ENCODE results near the gene GRIN2C. TPM values are rescaled to one million over a fixed set of nuclear protein-coding genes. Genes with fewer than 3 reads are reported as not detected.

Gene GRIN2C
- polyA plus RNA-seq, 1 donor, result 0.18 TPM

DNA sequence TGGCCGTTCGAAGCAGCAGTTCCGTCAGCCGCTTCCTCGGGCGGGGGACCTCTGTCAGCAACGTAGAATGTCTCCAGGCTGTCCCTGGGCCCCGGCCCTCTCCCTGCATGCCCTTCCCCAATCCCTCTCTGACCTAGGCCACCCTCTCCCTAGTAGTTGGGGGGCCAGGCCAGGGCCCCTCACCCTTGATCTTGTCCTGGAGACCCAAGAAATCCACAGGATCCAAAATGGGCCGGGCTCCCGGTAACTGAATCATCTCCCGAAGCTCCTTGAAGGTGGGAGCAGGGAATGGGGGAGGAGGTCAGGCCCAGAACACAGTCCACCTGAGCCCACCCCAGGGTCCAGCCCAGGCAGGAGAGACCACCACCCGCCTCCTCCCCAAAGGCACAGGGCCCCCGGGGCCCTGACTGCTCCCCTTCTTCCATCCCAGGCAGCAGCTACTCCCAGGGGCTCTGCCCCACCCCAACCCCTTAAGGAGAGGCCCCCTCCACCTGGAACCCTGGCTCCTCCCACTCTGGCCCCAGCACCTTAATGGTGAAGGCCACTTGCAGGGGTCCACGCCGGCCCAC lies 4.7 kb upstream of the GRIN2C start:
- no peak for DNase-seq

DNA sequence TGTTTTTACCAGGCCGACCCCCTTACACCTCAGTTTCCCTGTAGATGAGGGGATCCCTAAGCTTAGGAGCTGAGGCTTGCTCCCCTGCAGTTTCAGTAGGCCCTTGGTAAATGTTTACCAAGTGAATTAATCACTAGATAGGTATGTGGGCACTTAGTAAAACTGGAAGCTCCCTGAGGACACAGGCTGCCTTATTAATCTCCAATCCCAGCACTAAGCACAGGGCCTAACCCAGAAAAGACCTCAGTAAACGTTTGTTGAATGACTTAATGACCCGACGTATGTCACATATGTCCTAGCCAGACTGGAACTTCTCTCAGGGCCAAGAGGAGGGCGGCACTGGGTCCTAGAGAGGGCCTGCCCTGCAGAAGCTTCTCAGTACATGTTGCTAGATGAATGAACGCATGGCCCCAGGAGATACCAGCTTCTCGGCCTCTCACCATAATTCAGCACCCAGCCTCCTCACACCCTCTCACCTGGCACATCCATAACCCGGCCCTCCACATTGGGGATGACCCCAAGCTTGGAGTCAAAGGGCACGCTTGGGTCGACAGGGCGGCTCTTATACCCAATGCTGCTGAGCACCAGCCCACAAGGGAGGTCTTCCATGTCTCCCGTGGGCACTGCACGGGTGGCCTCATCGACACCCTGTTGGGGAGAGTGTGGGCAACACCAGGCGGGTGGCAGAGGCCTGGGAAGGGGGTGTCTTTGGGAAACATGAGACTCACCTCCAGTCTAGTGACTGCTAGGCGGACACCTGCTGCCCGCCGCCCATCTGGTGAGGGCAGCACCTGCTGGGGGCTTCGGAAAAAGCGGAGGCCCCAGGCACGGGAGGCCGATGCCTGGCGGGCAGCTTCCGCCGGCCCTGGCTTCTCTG lies 4.0 kb upstream of the GRIN2C start:
- no peak for DNase-seq

DNA sequence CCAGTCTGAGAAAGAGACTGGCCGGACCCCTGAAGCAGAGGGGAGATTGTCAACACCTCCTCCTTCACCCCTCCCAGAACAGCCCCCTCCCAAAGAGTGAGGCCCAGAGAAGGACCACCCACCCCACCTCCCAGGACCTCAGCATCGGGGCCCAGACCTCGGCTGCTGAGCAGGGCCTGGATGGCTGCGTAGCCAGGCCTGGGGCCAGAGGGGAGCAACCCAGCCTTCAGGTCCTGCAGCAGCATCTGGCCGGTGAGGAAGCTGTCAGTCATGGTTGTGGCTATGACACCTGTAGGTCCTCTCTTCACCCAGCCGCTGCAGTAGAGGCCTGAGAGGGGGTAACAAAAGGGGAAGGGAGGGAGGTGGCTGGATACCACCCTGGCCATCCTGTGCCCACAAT lies 3.2 kb upstream of the GRIN2C start:
- DNase-seq, result no peak

DNA sequence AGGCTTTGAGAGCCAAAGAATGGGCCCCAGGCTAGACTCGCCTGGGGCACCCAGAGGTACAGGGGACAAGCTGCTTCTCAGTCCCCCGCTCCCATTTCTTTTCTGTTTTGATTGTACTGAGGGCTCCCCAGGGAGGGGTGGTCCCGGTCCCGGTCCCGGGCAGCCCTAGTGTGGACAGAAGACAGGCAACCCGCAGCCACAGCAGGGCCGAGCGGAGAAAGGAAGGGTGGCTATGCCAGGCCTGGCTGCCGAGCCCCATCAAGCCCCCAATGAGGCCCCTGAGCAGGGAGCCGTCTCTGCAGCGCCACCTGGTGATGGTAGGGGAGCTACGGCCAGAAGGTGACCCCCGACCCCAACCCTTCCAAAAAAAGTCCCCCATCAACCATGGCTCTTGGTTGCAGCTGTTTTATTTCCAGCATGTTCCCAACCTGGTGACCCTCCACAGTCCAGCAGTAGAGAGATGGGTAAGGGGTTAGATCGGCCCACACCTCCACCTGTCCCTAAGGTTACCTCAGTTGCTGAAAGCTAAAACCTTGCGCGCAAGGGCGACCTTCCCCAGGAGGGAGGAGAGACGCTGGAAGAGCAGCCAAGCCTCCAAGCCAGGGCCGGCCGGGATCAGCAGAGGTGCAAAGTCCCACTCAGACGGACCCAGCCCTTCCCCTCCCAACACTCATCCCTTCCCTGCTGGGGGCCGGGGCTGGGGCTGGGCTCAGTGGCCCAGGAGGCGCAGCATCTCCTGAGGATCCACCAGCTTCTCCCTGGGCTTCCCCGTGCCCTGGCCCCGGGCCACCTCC lies 2.6 kb upstream of the GRIN2C start:
- peak; percentile 71 for DNase-seq

DNA sequence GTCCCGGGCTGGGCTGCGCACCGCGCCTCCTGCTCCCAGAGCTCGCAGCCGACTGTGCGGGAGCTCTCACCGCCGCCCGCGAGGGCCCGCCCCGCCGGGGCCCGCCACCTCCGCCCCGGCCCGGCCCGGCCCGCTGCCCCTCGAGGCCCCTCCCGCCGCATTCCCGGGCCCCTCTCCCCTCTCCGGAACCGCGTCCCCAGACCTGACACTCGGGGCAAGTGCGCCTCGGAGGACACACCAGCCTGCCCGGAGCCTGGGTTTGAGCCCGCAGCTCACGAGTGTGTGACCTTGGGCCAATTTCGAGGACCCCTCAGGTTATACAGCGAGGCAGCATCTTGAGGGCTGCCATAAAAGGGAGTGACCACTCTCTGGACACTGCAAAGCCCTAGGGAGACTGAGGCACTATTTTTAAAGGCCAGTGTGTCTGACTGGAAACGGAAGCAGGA lies 2.0 kb upstream of the GRIN2C start:
- no peak for DNase-seq

DNA sequence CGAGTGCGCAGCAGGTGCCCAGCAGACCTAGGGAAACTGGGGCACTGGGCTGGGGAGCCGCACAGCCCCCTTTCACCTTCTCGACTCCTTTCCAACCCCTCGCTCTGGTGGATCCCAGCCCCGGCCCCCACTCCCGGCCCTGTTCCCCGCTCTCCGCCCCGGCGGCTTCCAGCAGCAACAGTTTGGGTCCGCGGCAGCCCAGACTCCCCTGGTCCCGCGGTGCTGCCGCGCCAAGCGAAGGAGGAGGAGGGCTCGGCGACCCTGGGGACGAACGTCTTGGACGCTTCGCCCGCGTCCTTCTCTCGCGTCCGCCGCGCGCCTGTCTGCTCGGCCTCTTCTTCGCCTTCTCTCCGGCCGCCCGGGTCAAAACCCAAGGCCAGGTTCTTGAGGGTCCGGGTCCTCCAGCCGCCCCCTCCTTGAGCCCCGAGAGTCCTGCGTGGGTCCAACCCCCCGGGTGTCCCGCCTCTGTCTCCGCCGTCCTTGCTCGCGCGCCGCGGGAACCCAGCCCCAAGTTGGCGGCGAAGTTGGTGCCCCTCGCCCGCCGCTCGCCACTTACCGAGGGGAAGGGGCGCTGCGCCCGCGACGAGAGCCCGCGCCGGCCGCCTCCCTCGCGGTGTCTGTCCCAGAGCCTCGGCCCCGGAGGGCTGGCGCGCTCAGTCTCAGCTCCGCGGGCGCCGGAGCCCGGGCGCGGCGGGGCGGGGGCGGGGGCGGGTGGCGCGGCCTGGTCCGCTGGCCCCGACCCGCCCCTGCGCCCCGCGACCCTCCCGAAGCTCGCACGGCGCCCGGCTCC lies 1.4 kb upstream of the GRIN2C start:
- no peak for DNase-seq

DNA sequence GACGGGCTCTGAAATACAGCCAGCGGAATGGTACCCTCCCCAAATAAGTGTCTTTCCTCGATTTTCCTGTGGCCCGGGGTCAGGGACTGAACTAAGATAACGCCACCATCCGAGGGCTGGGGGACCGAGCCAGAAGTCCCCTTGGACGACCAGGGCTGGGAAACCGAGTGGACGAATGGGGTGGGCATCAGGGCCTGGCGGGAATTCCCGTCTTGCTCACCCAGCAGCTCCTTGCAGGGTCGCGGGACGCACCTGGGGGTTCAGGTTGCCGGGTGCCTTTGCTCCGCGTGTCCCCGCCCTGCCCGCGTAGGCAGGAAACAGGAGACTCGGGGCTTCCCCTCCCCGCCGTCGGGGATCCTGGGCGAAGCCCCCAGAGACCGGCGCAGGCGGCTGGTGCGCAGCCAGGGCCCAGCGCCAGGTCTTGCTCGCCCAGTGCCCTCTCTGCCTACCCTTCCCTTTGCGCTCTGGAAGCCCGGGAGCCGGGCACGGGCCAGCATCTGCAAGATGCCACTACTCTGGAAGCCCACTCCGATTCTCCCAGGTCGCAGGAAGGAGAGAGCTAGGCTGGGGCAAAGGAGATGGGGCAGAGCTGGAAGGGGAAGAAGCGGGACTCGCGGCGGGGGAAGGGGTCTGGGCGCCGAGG lies 665 bp upstream of the GRIN2C start:
- no peak for DNase-seq

DNA sequence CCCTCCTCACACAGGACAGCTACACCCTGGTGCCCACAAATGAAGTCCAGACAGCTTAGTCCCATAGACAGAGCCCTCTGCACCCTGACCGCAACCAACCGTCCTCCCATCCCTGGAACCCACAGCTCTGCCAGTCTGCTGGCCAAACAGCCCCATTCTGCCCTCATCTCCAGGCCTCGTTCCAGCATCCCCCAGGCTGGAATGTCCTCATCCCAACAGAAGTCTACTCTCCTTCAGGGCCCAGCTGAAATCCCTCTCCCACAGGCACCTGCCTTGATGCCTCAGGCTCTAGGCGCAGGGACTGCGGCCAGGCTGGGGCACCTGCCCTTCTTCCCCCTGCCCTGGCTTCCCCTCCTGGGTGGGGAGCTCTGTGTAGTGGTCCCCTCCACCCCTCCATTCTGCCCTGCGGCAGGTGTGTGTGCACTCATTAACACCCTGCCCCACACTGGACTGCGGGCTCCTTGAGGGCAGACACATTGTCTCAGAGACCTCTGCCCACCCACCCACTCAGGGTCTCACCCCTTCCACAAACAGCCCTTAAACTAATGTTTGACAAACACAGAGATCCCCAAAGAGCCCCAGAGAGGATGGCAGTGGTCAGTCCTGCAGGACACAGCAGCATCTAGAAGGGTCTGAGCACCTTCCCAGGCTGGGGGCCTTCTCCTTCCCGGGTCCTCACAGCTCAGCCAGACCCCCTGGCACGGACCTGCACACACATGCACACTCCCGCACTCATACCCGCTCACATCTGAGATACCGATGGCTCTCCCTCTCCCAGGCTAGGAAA lies 820 bp downstream of the GRIN2C start:
- DNase-seq, result no peak

DNA sequence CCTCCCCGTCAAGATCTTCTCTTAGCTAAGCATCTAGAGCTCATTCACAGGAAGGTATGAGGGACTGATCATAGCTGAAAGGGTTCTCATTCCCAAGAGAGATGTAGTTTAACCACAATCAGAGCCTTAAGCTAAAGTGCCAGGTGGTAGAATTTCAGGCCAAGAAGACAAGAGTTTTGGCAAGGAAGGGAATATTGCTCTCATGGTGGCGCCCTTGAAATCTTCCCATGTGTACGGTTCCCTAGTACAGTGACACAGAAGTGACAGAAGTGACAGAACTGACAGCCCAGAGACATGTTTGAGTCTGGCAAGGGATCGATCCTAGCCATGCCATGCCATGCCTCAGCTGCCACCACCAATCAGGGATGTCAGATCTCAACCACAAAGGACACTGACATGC lies 2.5 kb downstream of the GRIN2C start:
- DNase-seq, result no peak

DNA sequence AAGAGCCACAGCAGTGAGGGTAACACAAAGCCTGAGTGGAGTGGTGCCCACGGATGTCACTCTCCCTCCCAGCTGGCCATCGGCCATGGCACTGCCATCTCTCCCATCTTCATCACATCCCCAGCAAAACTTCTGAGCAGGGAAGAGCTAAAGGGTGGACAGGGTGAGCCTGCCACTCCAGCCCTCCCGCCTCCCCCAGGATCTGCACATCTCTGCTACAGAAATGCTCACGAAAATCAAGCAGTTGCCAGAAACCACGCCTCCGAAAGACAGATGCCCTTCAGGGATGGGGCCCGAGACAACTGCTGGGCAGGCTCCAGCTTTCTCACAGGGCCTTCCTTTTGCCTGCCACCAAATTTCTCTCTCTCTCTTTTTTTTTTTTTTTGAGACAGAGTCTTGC lies 3.6 kb downstream of the GRIN2C start:
- DNase-seq, result no peak

DNA sequence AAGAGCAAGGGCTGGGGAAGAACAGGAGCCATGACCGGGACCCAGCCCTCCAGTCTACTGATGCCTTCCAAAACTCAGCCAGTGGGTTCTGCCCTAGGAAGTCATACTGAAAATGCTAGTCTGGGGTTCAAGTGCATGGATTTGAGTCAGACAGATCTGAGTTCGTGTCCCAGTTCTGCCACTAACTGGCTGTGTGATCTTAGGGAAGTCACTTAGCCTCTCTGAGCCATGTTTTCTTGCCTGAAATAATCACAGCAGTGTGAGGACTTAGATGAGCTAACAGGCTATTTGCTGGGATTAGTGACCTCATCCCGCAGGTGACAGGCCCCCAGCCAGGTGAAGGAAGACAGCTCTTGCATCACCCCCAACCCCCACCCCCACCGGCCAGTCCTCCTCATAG lies 4.4 kb downstream of the GRIN2C start:
- no peak for DNase-seq

DNA sequence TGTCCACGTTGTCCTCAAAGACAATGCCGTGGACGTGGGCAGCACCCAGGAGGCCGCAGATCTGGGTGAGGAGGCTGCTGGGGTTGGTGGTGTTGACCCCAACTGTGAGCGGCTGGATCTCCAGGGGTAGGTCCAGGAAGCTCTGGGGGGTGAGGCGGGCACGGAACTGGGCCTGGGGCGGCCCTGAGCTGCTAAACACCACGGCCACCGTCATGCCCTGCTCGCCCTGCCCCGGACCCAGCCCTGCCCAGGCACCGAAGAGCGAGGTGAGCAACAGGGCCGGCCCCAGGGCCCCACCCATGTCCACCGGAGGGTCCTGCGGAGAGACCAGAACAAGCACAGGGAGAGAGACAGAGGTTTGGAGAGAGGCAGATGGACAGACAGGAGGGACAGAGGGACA lies 4.9 kb downstream of the GRIN2C start:
- no peak for DNase-seq

DNA sequence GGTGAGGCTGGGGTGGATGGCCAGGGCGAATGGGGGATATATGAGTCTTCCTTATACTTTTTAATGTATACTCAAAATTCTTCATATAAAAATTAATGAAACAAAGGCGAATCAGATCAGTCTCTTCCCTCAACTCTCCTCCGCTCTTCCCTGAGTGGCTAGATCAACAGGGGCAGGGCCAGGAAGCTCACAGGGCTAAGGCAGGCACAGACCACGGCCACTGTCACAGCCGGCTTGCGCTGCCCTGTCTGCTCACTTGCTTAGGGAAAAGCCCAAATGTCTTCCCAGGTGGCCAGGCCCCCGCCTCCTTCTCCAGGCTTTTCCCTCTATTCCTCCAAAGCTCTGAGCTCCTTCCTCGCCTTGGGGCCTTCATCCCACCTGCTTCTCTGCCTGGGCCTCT lies 6.0 kb downstream of the GRIN2C start:
- no peak for DNase-seq

DNA sequence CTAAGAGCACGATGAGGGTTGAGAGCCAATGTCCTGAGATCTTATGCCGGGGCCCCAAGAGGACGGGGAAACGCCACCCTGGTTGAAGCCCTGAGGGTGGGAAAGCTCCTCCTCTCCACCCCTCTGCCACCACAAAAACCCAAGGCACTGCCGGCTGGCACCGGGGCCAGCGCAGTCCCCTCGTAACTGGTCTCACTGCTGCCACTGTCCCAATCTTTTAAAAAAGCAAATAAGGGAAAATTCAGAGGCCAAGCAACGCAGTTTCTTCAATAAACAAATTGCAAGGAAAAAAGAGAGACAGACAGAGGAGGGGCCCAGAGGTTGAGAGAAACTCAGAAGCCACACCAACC lies 6.7 kb downstream of the GRIN2C start:
- DNase-seq, result no peak

DNA sequence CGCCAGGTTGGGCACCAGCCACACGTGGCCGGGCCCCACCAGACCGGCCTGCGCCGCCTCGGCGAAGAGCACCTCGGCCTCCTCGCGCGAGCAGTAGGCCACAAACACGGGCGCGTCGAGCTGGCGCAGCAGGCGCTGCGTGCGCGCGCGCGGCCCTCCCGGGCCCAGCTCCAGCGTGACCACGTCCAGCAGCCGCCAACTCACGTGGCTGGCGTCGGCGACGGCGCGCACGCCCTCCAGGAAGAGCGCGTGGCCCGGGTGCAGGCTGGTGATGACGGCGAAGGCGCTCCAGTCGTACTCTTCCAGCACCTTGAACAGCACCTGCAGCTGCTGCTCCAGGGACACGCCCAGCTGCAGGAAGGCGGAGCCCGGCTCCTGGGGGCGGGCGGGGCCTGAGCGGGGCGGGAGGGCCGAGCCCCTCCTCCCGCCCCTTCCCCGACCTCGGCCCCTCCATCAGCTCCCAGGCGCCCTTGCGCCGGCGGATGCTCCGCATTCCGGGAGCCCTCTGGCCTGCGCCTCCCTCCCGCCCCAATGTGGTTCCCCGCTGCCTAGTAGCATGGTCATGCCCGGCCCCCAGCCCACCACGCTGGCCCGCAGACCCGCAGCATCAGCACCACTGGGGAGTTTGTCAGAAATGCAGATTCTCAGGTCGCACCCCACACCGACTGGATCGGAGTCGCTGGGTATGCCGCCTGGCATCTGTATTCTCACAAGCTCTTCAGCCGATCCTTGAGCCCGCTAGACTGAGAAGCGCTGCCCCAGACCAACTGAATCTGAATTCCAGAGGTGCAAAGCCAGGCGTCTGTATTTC lies 7.2 kb downstream of the GRIN2C start:
- DNase-seq, result peak; percentile 57

DNA sequence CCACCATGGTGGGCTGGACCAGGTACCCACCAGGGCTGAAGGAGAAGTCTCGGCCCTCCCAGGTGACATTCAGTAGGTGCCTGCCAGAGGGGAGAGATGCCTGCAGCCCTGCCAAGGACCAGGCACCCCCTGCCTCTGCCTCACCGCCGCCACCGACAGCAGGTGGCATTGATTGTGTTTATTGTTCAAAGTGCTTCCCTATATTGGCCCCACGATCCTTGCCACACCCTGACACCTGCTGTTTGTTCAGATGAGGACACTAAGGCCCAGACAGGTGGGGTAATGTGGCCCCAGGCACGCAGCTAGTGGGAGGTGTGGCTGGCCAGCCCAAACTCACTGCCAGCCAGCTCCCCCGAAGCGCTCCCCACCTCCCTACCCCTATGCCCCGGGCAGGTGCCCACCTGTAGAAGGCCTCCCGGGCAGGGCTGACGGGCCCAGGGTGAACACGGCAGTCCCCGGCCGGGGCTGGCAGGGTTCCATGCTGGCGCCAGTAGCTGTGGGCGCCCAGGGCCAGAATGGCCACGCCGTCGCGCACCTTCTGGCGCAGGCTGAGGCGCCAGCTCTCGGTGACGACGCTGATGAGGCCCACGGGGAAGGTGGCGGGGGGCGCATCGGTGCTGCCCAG lies 8.0 kb downstream of the GRIN2C start:
- DNase-seq, result no peak

DNA sequence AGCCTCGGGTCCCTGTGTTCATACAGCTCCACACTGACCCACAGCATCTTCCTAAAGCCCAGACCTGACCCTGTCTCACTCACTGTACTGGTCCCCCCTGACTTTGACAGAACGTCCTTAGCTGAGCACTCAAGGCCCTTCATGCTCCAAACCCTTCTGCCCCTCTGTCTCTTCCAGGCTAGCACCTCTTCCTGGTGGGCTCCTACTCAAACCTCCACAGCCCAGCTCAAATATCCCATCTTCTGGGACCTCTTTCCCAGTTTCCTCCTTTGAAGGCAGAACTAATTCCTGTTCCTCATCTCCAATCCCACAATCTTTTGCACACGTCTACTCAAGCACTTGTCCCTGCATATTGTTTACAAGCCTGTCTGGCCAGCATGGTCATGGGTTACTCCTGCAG lies 8.8 kb downstream of the GRIN2C start:
- no peak for DNase-seq

DNA sequence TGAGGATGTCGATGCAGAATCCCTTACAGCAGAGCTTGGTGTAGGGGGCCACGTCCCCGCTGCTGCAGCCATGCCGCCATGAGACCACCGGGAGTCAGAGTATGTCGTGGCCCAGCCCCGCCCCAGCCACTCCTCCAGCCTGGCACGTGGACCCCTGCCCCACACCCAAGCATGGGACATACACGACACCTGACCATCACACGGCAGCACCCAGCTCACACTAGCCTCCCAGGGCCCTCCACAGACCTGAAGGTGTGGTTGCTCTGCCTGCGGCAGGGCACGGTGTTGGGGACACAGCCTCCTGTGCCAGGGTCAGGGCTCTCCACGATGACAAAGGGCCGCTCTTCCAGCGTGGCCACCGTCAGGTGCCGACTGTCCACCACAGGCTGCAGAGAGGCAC lies 9.4 kb downstream of the GRIN2C start:
- no peak for DNase-seq

DNA sequence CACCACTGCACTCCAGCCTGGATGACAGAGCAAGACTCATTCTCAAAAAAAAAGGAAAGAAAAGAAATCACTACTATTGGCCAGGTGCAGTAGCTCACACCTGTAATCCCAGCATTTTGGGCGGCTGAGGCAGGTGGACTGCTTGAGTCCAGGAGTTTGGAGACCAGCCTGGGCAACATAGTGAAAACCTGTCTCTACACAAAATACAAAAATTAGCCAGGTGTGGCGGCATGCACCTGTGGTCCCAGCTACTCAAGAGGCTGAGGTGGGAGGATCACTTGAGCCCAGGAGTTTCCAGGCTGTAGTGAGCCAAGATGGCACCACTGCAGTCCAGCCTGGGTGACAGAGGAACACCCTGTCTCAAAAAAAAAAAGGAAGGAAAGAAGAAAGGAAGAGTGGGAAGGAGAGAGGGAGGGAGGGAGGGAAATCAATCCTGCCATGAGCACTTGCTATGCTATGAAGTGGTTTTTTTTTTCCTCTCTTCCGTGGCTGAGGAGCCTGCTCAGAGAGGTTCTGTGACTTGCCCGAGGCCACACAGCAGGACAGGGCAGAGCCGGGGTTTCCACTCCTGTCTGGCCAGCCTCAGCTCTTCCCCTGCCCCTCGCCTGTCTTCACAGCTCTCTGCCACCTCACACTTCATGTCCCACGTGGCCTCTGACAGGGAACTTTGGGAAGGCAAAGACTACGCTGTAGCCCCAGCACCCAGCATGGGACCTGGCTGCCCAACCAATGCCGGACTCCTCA lies 10.9 kb downstream of the GRIN2C start:
- DNase-seq, result no peak

Data from left kidney (tissue), 2 donors.